Loucy (cell line): ENCODE measurements around the gene IGF2.

Source experiments
- H2AFZ ChIP-seq: fragments of 200-600 bp; sonication (generic); 2 replicates; pipeline ENCODE4 v1.6.0; 2016; ENCODE audit warnings: antibody characterized with exemption, mild to moderate bottlenecking, low read length, moderate library complexity
- H3F3A ChIP-seq: fragments of 200-600 bp; 2 replicates; pipeline ENCODE4 v1.6.0; 2016; ENCODE audit warnings: antibody characterized with exemption, low read depth, mild to moderate bottlenecking
- H3K27me3 ChIP-seq: fragments of 200-600 bp; sonication (generic); 2 replicates; pipeline ENCODE4 v1.6.1; 2014; ENCODE audit warnings: low read length, mild to moderate bottlenecking; ENCODE audit not compliant: insufficient read depth, poor library complexity, severe bottlenecking
- H3K36me3 ChIP-seq: fragments of 200-600 bp; sonication (generic); 2 replicates; pipeline ENCODE4 v1.6.1; 2016; ENCODE audit warnings: low read length; ENCODE audit not compliant: insufficient read depth
- H3K4me1 ChIP-seq: fragments of 200-600 bp; sonication (generic); 2 replicates; pipeline ENCODE4 v1.5.1; 2014; ENCODE audit warnings: low read length, mild to moderate bottlenecking; ENCODE audit not compliant: insufficient read depth, poor library complexity, severe bottlenecking
- H3K4me2 ChIP-seq: fragments of 200-600 bp; sonication (generic); 2 replicates; pipeline ENCODE4 v1.6.0; 2014; ENCODE audit warnings: antibody characterized with exemption, low read length, low read depth, mild to moderate bottlenecking; ENCODE audit not compliant: poor library complexity, severe bottlenecking
- H3K4me3 ChIP-seq: fragments of 200-600 bp; sonication (generic); 2 replicates; pipeline ENCODE4 v1.5.1; 2014; ENCODE audit warnings: low read length, mild to moderate bottlenecking, mixed read lengths; ENCODE audit not compliant: poor library complexity, severe bottlenecking
- H3K79me2 ChIP-seq: fragments of 200-600 bp; sonication (generic); 2 replicates; pipeline ENCODE4 v1.6.1; 2014; ENCODE audit warnings: low read length; ENCODE audit not compliant: insufficient read depth
- H3K9ac ChIP-seq: fragments of 200-600 bp; sonication (generic); 2 replicates; pipeline ENCODE4 v1.6.0; 2014; ENCODE audit warnings: mild to moderate bottlenecking, low read depth, low read length, moderate library complexity; ENCODE audit not compliant: poor library complexity, severe bottlenecking
- H3K9me2 ChIP-seq: fragments of 200-600 bp; sonication (generic); replicated peaks from 2 replicates; pipeline ENCODE4 v1.6.1; 2016; ENCODE audit warnings: low read depth, low read length, mixed read lengths
- H3K9me3 ChIP-seq: fragments of 200-600 bp; sonication (generic); 2 replicates; pipeline ENCODE4 v1.6.1; 2014; ENCODE audit warnings: mild to moderate bottlenecking, antibody characterized with exemption, low read length, low read depth; ENCODE audit not compliant: insufficient read depth
- H4K20me1 ChIP-seq: fragments of 200-600 bp; sonication (generic); 2 replicates; pipeline ENCODE4 v1.6.0; 2014; ENCODE audit warnings: antibody characterized with exemption, low read length, mild to moderate bottlenecking; ENCODE audit not compliant: insufficient read depth, poor library complexity, severe bottlenecking
- CTCF ChIP-seq: fragments of 200-600 bp; sonication (generic); conservative IDR thresholded peaks from 2 replicates; pipeline ENCODE4 v1.5.1; 2014; ENCODE audit warnings: mild to moderate bottlenecking, antibody characterized with exemption, low read length
- EZH2phosphoT487 ChIP-seq: fragments of 200-600 bp; IDR thresholded peaks from 2 replicates; pipeline ENCODE4 v1.6.1; 2018; ENCODE audit warnings: antibody characterized with exemption, mild to moderate bottlenecking, moderate library complexity, borderline replicate concordance

IGF2 gene

GRCh38 chr11:2160736-2161259 lies 21.6 kb upstream of the IGF2 start, which contains the start of gene INS:
INS (minus strand) TSS chr11:2161209; CDS start chr11:2160971, 238 bp downstream.
- no peak within 1 kb of the TSS for H2AFZ ChIP-seq
- no peaks in the 10 kb centered on the region for H3F3A ChIP-seq
- no peak within 1 kb of the TSS for H3K4me2 ChIP-seq
- no peaks in the 10 kb centered on the region for H3K27me3 ChIP-seq
- TF ChIP-seq EZH2phosphoT487 (no peak), CTCF (no peak)
- H3K4me1 ChIP-seq, result no peaks in the 10 kb centered on the region
- no peaks in the 10 kb centered on the region for H3K79me2 ChIP-seq
- no peaks in the 10 kb centered on the region for H3K9me2 ChIP-seq
- H3K36me3 ChIP-seq, result no peaks in the 10 kb centered on the region
- H4K20me1 ChIP-seq, result no peaks in the 10 kb centered on the region
- H3K9me3 ChIP-seq, result no peaks in the 10 kb centered on the region
- H3K9ac ChIP-seq, result no peak within 1 kb of the TSS
- no peak within 1 kb of the TSS for H3K4me3 ChIP-seq

- no peak overlapping the region for H2AFZ ChIP-seq
- H3K79me2 ChIP-seq, result no peaks in the 10 kb centered on the region
- no peaks in the 10 kb centered on the region for H3K27me3 ChIP-seq
- H3K9me2 ChIP-seq, result no peaks in the 10 kb centered on the region
- no peak overlapping the region for H3K4me2 ChIP-seq
- H3K9ac ChIP-seq, result no peak overlapping the region
- no peaks in the 10 kb centered on the region for H3K9me3 ChIP-seq
- no peak for TF ChIP-seq EZH2phosphoT487
- no peak for TF ChIP-seq CTCF
- no peaks in the 10 kb centered on the region for H3K4me1 ChIP-seq
- no peak overlapping the region for H3K4me3 ChIP-seq
- no peaks in the 10 kb centered on the region for H3F3A ChIP-seq
- H4K20me1 ChIP-seq, result no peaks in the 10 kb centered on the region
- H3K36me3 ChIP-seq, result no peaks in the 10 kb centered on the region
Observed at GRCh38 chr11:2159536-2160413, 20.6 kb upstream of the IGF2 start.

GRCh38 chr11:2158966-2159365 lies 19.8 kb upstream of the IGF2 start:
- H3K9me2 ChIP-seq, result no peaks in the 10 kb centered on the region
- H3K9me3 ChIP-seq, result no peaks in the 10 kb centered on the region
- H4K20me1 ChIP-seq, result no peaks in the 10 kb centered on the region
- H3K4me3 ChIP-seq, result no peak overlapping the region
- H3K4me2 ChIP-seq, result no peak overlapping the region
- no peaks in the 10 kb centered on the region for H3K36me3 ChIP-seq
- H3K79me2 ChIP-seq, result no peaks in the 10 kb centered on the region
- H3K9ac ChIP-seq, result no peak overlapping the region
- no peak overlapping the region for H2AFZ ChIP-seq
- H3F3A ChIP-seq, result no peaks in the 10 kb centered on the region
- TF ChIP-seq EZH2phosphoT487 (no peak), CTCF (no peak)
- H3K27me3 ChIP-seq, result no peaks in the 10 kb centered on the region
- H3K4me1 ChIP-seq, result no peaks in the 10 kb centered on the region
